HCT116 (cell line): ENCODE results near the gene SOX18. TPM values are rescaled to one million over a fixed set of nuclear protein-coding genes. Genes with fewer than 3 reads are reported as not detected.

Experiments
- ATAC-seq: fragments of 200-7000 bp; cut with Tn5 transposase; 2 replicates; pipeline ENCODE4 v1.9.1; 2020; ENCODE audit warnings: mild to moderate bottlenecking, moderate library complexity
- BruUV-seq: library from RNA; stranded (reverse); fragments of 400-500 nt; replicated peaks from 2 replicates; lab custom pipeline; 2021; lab: Mats Ljungman, UMichigan
- CTCF ChIA-PET: fragments of 300-600 bp; sonication (Branson Sonifier 250); formaldehyde crosslinking; loops from one replicate; lab custom pipeline; 2021; ENCODE audit warnings: antibody characterized with exemption; lab: Charles Lee
- POLR2A ChIA-PET: fragments of 300-600, 350-600 bp; sonication (Branson Sonifier 250); formaldehyde crosslinking; loops from one replicate; lab custom pipeline; 2021; ENCODE audit warnings: antibody characterized with exemption; lab: Charles Lee
- RAD21 ChIA-PET, 2 experiments: fragments of 300-600 bp; sonication (Branson Sonifier 250); formaldehyde crosslinking; loops; one replicate each; lab custom pipeline; 2023; ENCODE audit warnings: low total read pairs in 2 of 2; ENCODE audit not compliant: uncharacterized antibody in 2 of 2, unreplicated experiment in 2 of 2, low non-redundant PET in 1 of 2; lab: Charles Lee
- DNase-seq: peaks from one replicate; pipeline ENCODE4 v3.0.0-alpha.2; 2010; ENCODE audit warnings: low read depth, low spot score
- H2AFZ ChIP-seq: fragments of 200-600 bp; shearing (Covaris generic), sonication (generic); 2 replicates; pipeline ENCODE4 v1.6.1; 2017; ENCODE audit warnings: low read depth, mixed run types, mixed read lengths, antibody characterized with exemption, low read length; ENCODE audit not compliant: poor library complexity, severe bottlenecking
- H3K27ac ChIP-seq: 2 replicates; pipeline ENCODE4 v1.5.1; 2012; ENCODE audit warnings: low read depth, low read length
- H3K27me3 ChIP-seq: fragments of 200-600 bp; sonication (generic); 2 replicates; pipeline ENCODE4 v1.6.1; 2016; ENCODE audit warnings: mixed run types, low read length, mixed read lengths; ENCODE audit not compliant: insufficient read depth
- H3K36me3 ChIP-seq, 2 experiments: fragments of 200-500 bp in 1 of 2; fragments of 200-600 bp in 1 of 2; sonication (Bioruptor generic) in 1 of 2; sonication (generic) in 1 of 2; 2 replicates each; pipeline versions ENCODE4 v1.5.1 to v1.6.1; 2014 to 2016; ENCODE audit warnings: low read length in 2 of 2, inconsistent platforms in 1 of 2, mixed read lengths in 1 of 2, mixed run types in 1 of 2; ENCODE audit not compliant: insufficient read depth in 2 of 2, control insufficient read depth in 1 of 2
- H3K4me1 ChIP-seq, 2 experiments: fragments of 200-600 bp in 1 of 2; sonication (generic) in 1 of 2; 2 replicates each; pipeline versions ENCODE4 v1.5.1 to v1.6.1; 2012 to 2017; ENCODE audit warnings: low read length in 2 of 2, inconsistent platforms in 1 of 2, mild to moderate bottlenecking in 1 of 2, mixed read lengths in 1 of 2, mixed run types in 1 of 2, moderate library complexity in 1 of 2; ENCODE audit not compliant: insufficient read depth in 2 of 2, control insufficient read depth in 1 of 2
- H3K4me2 ChIP-seq: fragments of 200-600 bp; sonication (generic); 2 replicates; pipeline ENCODE4 v1.6.1; 2017; ENCODE audit warnings: mixed run types, low read length, mixed read lengths
- H3K4me3 ChIP-seq, 2 experiments: fragments of 200-600 bp in 1 of 2; sonication (generic) in 1 of 2; replicated peaks in 1 of 2; 2 replicates each; pipeline ENCODE4 v1.5.1; 2011 to 2016; ENCODE audit warnings: low read length in 2 of 2, control low read depth in 1 of 2, low read depth in 1 of 2, mild to moderate bottlenecking in 1 of 2, mixed read lengths in 1 of 2, mixed run types in 1 of 2
- H3K79me2 ChIP-seq: fragments of 200-600 bp; sonication (generic); 2 replicates; pipeline ENCODE4 v1.6.1; 2017; ENCODE audit warnings: mild to moderate bottlenecking, mixed run types, low read length, moderate library complexity, mixed read lengths; ENCODE audit not compliant: insufficient read depth
- H3K9ac ChIP-seq: fragments of 200-600 bp; sonication (generic); 2 replicates; pipeline ENCODE4 v1.6.1; 2016; ENCODE audit warnings: low read length, mixed read lengths
- H3K9me2 ChIP-seq: fragments of 200-600 bp; sonication (generic), shearing (Covaris generic); 2 replicates; pipeline ENCODE4 v1.6.1; 2017; ENCODE audit warnings: mixed run types, mild to moderate bottlenecking, moderate library complexity; ENCODE audit not compliant: insufficient read depth
- H3K9me3 ChIP-seq, 2 experiments: fragments of 200-500 bp in 1 of 2; fragments of 200-600 bp in 1 of 2; sonication (Bioruptor generic) in 1 of 2; sonication (generic) in 1 of 2; 2 replicates each; pipeline ENCODE4 v1.6.1; 2014 to 2017; ENCODE audit warnings: low read length in 2 of 2, mixed read lengths in 2 of 2, inconsistent platforms in 1 of 2, low read depth in 1 of 2, mild to moderate bottlenecking in 1 of 2, mixed run types in 1 of 2, moderate library complexity in 1 of 2; ENCODE audit not compliant: control insufficient read depth in 1 of 2, insufficient read depth in 1 of 2
- H4K20me1 ChIP-seq: fragments of 200-600 bp; sonication (generic), shearing (Covaris generic); 2 replicates; pipeline ENCODE4 v1.6.1; 2017; ENCODE audit warnings: mixed run types, mild to moderate bottlenecking, moderate library complexity; ENCODE audit not compliant: insufficient read depth
- CEBPB ChIP-seq: IDR thresholded peaks from 2 replicates; pipeline ENCODE4 v1.6.1; 2012; ENCODE audit warnings: low read depth
- ELF1 ChIP-seq: IDR thresholded peaks from 2 replicates; pipeline ENCODE4 v1.6.1; 2012; ENCODE audit warnings: low read depth, borderline replicate concordance
- EZH2 ChIP-seq: fragments of 200-600 bp; sonication (generic); IDR thresholded peaks from 2 replicates; pipeline ENCODE4 v1.6.1; 2017; ENCODE audit warnings: antibody characterized with exemption, mixed run types
- EZH2phosphoT487 ChIP-seq: fragments of 200-600 bp; IDR thresholded peaks from 2 replicates; pipeline ENCODE4 v1.6.1; 2018; ENCODE audit warnings: antibody characterized with exemption, borderline replicate concordance
- FOSL1 ChIP-seq: IDR thresholded peaks from 2 replicates; pipeline ENCODE4 v1.6.1; 2012; ENCODE audit warnings: low read depth
- JUND ChIP-seq: IDR thresholded peaks from 2 replicates; pipeline ENCODE4 v1.6.1; 2012
- POLR2AphosphoS5 ChIP-seq: IDR thresholded peaks from 2 replicates; pipeline ENCODE4 v1.6.1; 2011; ENCODE audit warnings: mild to moderate bottlenecking, low read depth, low read length, moderate library complexity
- RAD21 ChIP-seq: IDR thresholded peaks from 2 replicates; pipeline ENCODE4 v1.6.1; 2012; ENCODE audit warnings: low read depth, mild to moderate bottlenecking
- SRF ChIP-seq: IDR thresholded peaks from 2 replicates; pipeline ENCODE4 v1.6.1; 2012; ENCODE audit warnings: low read depth
- intact Hi-C: fragments of 100-400 bp; cut with micrococcal nuclease; formaldehyde crosslinking; loops from 2 replicates; pipeline ENCODE4 v1.10.0; 2022
- total RNA-seq: library from RNA; stranded (reverse); gene quantifications from one replicate; pipeline ENCODE4 v1.2.1, GENCODE V29; 2021; ENCODE audit not compliant: unreplicated experiment
- TF ChIP-seq, protein P1 (sequence below): IDR thresholded peaks from 2 replicates; pipeline ENCODE4 v1.6.1; 2011; ENCODE audit warnings: mild to moderate bottlenecking, low read length, moderate library complexity; ENCODE audit not compliant: insufficient replicate concordance; ENCODE audit errors: extremely low read depth
- TF ChIP-seq, protein P2 (sequence below): IDR thresholded peaks from 2 replicates; pipeline ENCODE4 v1.6.1; 2012

Gene SOX18
- total RNA-seq, 1 experiment from 2014 or later = 3.3 TPM

DNA sequence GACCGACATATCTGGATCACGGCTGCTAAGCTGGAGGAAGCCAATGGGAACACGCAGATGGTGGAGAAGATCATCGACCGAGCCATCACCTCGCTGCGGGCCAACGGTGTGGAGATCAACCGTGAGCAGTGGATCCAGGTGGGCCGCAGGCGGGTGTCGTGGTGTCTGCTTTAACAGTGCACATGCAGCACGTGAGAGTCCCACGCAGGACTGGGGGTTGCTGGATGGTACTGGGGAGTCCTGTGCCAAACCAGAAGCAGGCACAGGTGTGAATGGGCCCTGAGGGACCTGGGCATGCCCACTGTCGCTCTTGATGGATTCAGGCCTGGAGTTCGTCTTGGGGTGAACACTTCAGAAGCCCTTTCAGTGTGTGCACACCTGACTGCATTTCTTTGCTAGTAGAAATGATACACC, 38.1 kb downstream of the SOX18 start:
- intact Hi-C loops = no loop called here
- H2AFZ ChIP-seq = no peak overlapping the region
- no TSS peak for BruUV-seq
- H3K27me3 ChIP-seq = no peaks in the 10 kb centered on the region
- no peak overlapping the region for H3K4me3 ChIP-seq
- TF ChIP-seq JUND (no peak), POLR2AphosphoS5 (no peak), CEBPB (no peak), RAD21 (no peak), EZH2 (no peak), FOSL1 (no peak), EZH2phosphoT487 (no peak)
- TF ChIP-seq, protein P1, sequence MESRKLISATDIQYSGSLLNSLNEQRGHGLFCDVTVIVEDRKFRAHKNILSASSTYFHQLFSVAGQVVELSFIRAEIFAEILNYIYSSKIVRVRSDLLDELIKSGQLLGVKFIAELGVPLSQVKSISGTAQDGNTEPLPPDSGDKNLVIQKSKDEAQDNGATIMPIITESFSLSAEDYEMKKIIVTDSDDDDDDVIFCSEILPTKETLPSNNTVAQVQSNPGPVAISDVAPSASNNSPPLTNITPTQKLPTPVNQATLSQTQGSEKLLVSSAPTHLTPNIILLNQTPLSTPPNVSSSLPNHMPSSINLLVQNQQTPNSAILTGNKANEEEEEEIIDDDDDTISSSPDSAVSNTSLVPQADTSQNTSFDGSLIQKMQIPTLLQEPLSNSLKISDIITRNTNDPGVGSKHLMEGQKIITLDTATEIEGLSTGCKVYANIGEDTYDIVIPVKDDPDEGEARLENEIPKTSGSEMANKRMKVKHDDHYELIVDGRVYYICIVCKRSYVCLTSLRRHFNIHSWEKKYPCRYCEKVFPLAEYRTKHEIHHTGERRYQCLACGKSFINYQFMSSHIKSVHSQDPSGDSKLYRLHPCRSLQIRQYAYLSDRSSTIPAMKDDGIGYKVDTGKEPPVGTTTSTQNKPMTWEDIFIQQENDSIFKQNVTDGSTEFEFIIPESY = no peak
- TF ChIP-seq, all 23 proteins: peak for 0
- Histone ChIP-seq H4K20me1 (no peaks in the 10 kb centered on the region), H3K36me3 (peaks cover 31 to 57% of the 10 kb centered on the region in 2 experiments), H3K27ac (no peak overlapping the region), H3K79me2 (peaks cover 25% of the 10 kb centered on the region), H3K4me1 (no peaks in the 10 kb centered on the region), H3K9me2 (no peaks in the 10 kb centered on the region), H3K4me2 (no peak overlapping the region), H3K9ac (no peak overlapping the region), H3K9me3 (peaks cover 3 to 7% of the 10 kb centered on the region in 2 experiments; a peak in 2 of 4 replicates)
- POLR2A ChIA-PET = no interaction called here
- RAD21 ChIA-PET = no interaction called here
- CTCF ChIA-PET = no interaction called here
- ATAC-seq = no peak
- DNase-seq = no peak

DNA sequence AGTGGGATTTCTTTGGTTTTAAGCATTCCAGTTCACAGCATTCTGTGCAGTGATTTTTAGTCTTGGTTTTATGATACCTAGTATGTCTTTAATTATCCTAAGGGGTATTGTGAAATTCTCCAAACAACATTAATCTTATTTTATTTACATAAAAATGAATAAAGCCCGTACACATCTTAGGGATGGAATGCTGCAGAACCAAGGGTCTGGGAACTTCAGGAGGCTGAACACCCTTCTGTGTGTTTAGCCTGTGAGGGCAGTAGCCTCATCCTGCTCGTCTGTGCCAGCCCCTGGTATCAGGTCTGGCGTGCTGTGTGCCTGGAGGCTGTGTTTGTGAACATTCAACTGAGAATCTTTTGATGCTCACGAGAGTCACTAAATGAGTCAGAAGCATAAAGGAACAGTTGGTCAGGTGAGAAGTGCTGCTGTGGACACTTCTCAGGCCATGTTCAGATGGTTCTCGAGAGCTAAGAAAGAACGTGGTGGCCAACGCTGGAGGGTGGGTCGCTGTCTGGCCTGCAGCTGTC, 38.7 kb downstream of the SOX18 start:
- Histone ChIP-seq H3K9ac (no peak overlapping the region), H3K27ac (no peak overlapping the region), H4K20me1 (no peaks in the 10 kb centered on the region), H3K36me3 (peaks cover 31 to 59% of the 10 kb centered on the region in 2 experiments), H3K27me3 (no peaks in the 10 kb centered on the region), H3K9me2 (no peaks in the 10 kb centered on the region), H3K4me3 (no peak overlapping the region), H2AFZ (no peak overlapping the region), H3K9me3 (peaks cover 3 to 7% of the 10 kb centered on the region in 2 experiments; a peak in 2 of 4 replicates), H3K79me2 (peaks cover 27% of the 10 kb centered on the region), H3K4me1 (no peaks in the 10 kb centered on the region), H3K4me2 (no peak overlapping the region)
- ChIA-PET POLR2A (no interaction called here), CTCF (no interaction called here), RAD21 (no interaction called here)
- no TSS peak for BruUV-seq
- intact Hi-C loops = no loop called here
- TF ChIP-seq CEBPB = no peak
- TF ChIP-seq EZH2 = no peak
- no peak for TF ChIP-seq JUND
- no peak for TF ChIP-seq EZH2phosphoT487
- TF ChIP-seq, protein P2, sequence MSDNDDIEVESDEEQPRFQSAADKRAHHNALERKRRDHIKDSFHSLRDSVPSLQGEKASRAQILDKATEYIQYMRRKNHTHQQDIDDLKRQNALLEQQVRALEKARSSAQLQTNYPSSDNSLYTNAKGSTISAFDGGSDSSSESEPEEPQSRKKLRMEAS = no peak
- TF ChIP-seq FOSL1 = no peak
- TF ChIP-seq SRF = no peak
- no peak for TF ChIP-seq ELF1
- DNase-seq (no peak), ATAC-seq (no peak)
